Neuronal stem cell (in vitro differentiated cells): ENCODE results near the gene RUNX2.

Source experiments
- DNase-seq: peaks from one replicate; pipeline ENCODE4 v3.0.0-alpha.2; 2013; ENCODE audit warnings: low spot score
- H2AFZ ChIP-seq: one replicate; pipeline ENCODE4 v1.6.1; 2013; ENCODE audit warnings: mild to moderate bottlenecking, low read length, inconsistent platforms
- H2AK5ac ChIP-seq: 2 replicates; pipeline ENCODE4 v1.6.1; 2013; ENCODE audit warnings: low read depth, mild to moderate bottlenecking, inconsistent platforms, low read length, moderate library complexity, mixed read lengths
- H2BK120ac ChIP-seq: 2 replicates; pipeline ENCODE4 v1.6.1; 2013; ENCODE audit warnings: low read depth, mild to moderate bottlenecking, inconsistent platforms, low read length, moderate library complexity, mixed read lengths
- H2BK12ac ChIP-seq: one replicate; pipeline ENCODE4 v1.6.1; 2013; ENCODE audit warnings: low read length, inconsistent platforms
- H2BK15ac ChIP-seq: 2 replicates; pipeline ENCODE4 v1.6.1; 2013; ENCODE audit warnings: mild to moderate bottlenecking, low read length, inconsistent platforms, mixed read lengths
- H2BK5ac ChIP-seq: one replicate; pipeline ENCODE4 v1.6.1; 2013; ENCODE audit warnings: inconsistent platforms, mild to moderate bottlenecking, low read length, moderate library complexity
- H3K14ac ChIP-seq: one replicate; pipeline ENCODE4 v1.6.1; 2013; ENCODE audit warnings: low read length, inconsistent platforms
- H3K18ac ChIP-seq: 2 replicates; pipeline ENCODE4 v1.6.1; 2013; ENCODE audit warnings: low read length, inconsistent platforms
- H3K23ac ChIP-seq: 2 replicates; pipeline ENCODE4 v1.6.1; 2013; ENCODE audit warnings: low read depth, mild to moderate bottlenecking, mixed read lengths, low read length, inconsistent platforms; ENCODE audit not compliant: poor library complexity
- H3K27ac ChIP-seq: replicated peaks from 3 replicates; pipeline ENCODE4 v1.5.1; 2013; ENCODE audit warnings: low read length, inconsistent platforms
- H3K27me3 ChIP-seq, 3 experiments: 2 replicates each; pipeline ENCODE4 v1.6.1; 2013; ENCODE audit warnings: low read length in 3 of 3, mild to moderate bottlenecking in 2 of 3, inconsistent platforms in 1 of 3, low read depth in 1 of 3, mixed read lengths in 1 of 3, moderate library complexity in 1 of 3; ENCODE audit not compliant: control insufficient read depth in 3 of 3, insufficient read depth in 3 of 3
- H3K36me3 ChIP-seq, 2 donors: replicated peaks in 1 of 2; 2 replicates each; pipeline ENCODE4 v1.6.1; 2013; ENCODE audit warnings: low read length in 2 of 2; ENCODE audit not compliant: control insufficient read depth in 2 of 2, insufficient read depth in 2 of 2
- H3K4ac ChIP-seq: 2 replicates; pipeline ENCODE4 v1.6.1; 2013; ENCODE audit warnings: inconsistent platforms, mild to moderate bottlenecking, low read length, moderate library complexity
- H3K4me1 ChIP-seq, 2 donors: 1 replicate in 1 of 2; 2 replicates in 1 of 2; pipeline ENCODE4 v1.6.1; 2013; ENCODE audit warnings: low read length in 2 of 2, low read depth in 1 of 2; ENCODE audit not compliant: control insufficient read depth in 2 of 2, insufficient read depth in 1 of 2
- H3K4me2 ChIP-seq: one replicate; pipeline ENCODE4 v1.6.1; 2013; ENCODE audit warnings: mild to moderate bottlenecking, low read length, inconsistent platforms; ENCODE audit not compliant: insufficient read depth, poor library complexity, severe bottlenecking
- H3K4me3 ChIP-seq, 2 donors: 2 replicates each; pipeline ENCODE4 v1.5.1; 2013; ENCODE audit warnings: low read length in 2 of 2, mild to moderate bottlenecking in 2 of 2, inconsistent platforms in 1 of 2, moderate library complexity in 1 of 2
- H3K79me1 ChIP-seq: one replicate; pipeline ENCODE4 v1.6.1; 2013; ENCODE audit warnings: low read depth, mild to moderate bottlenecking, inconsistent platforms, low read length, moderate library complexity
- H3K9ac ChIP-seq: one replicate; pipeline ENCODE4 v1.6.1; 2013; ENCODE audit warnings: mild to moderate bottlenecking, low read depth, low read length, inconsistent platforms; ENCODE audit not compliant: poor library complexity
- H3K9me3 ChIP-seq, 2 donors: replicated peaks in 1 of 2; 2 replicates each; pipeline versions ENCODE3 to v1.6.1; 2013; ENCODE audit warnings: low read length in 2 of 2, mild to moderate bottlenecking in 2 of 2, inconsistent platforms in 1 of 2, low read depth in 1 of 2, mixed read lengths in 1 of 2, moderate library complexity in 1 of 2; ENCODE audit not compliant: control insufficient read depth in 2 of 2, insufficient read depth in 1 of 2
- H4K8ac ChIP-seq: one replicate; pipeline ENCODE4 v1.6.1; 2013; ENCODE audit warnings: low read depth, mild to moderate bottlenecking, inconsistent platforms, low read length, moderate library complexity
- H4K91ac ChIP-seq: one replicate; pipeline ENCODE4 v1.6.1; 2013; ENCODE audit warnings: low read length, low read depth, mild to moderate bottlenecking, inconsistent platforms; ENCODE audit not compliant: poor library complexity
- WGBS, 2 donors: extraction: QIAGEN DNeasy Blood & Tissue Kit; methylation state at CpG; one replicate each; pipeline ENCODE4 v1.1.7; 2013; ENCODE audit warnings: missing lambda C conversion rate in 2 of 2, mixed read lengths in 1 of 2; ENCODE audit not compliant: insufficient read length in 2 of 2, insufficient replicate concordance in 1 of 2; ENCODE audit errors: extremely low coverage in 2 of 2; 5-methylcytosine and 5-hydroxymethylcytosine counted together

Gene RUNX2

DNA sequence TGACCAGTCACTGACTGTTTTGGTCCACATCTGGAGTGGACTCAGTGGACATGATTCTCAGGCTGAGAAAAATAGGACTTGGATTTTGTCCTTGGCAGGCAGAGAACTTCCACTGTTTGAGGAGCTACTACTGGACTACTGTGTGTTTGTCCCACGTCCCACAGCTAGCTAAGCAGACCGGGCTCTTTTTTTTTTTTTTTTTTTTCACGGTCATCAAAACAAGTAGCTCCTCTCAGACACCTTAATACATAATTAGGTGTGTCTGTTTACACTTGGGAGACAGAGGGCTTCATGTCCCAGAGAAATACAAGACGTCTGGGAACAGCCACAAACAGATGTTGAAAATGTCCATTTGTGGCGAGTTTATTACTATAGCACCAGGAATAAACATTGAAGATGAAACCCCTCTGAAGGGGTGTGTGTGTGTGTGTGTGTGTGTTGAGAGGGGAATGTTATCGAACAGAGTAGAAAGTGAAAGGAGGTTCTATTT, 204.6 kb downstream of the RUNX2 start:
- Histone ChIP-seq H2AFZ (no peak overlapping the region), H2BK12ac (no peak overlapping the region), H3K4ac (no peak overlapping the region), H3K23ac (no peak overlapping the region), H3K27me3 (no peaks in the 10 kb centered on the region), H2BK15ac (no peak overlapping the region), H2AK5ac (no peak overlapping the region), H3K4me1 (peaks cover 0 to 1% of the 10 kb centered on the region in 2 donors), H3K9me3 (no peaks in the 10 kb centered on the region), H3K18ac (no peak overlapping the region), H3K14ac (no peak overlapping the region), H4K91ac (no peak overlapping the region), H2BK5ac (no peak overlapping the region), H2BK120ac (no peak overlapping the region), H3K79me1 (no peaks in the 10 kb centered on the region), H3K4me2 (no peak overlapping the region), H3K36me3 (peaks cover 0 to 81% of the 10 kb centered on the region in 2 donors), H3K27ac (no peak overlapping the region), H3K4me3 (no peak overlapping the region), H3K9ac (no peak overlapping the region), H4K8ac (no peak overlapping the region)
- WGBS, 2 donors, result no CpG with 5 or more reads among the region's 6 CpGs
- DNase-seq, result no peak

DNA sequence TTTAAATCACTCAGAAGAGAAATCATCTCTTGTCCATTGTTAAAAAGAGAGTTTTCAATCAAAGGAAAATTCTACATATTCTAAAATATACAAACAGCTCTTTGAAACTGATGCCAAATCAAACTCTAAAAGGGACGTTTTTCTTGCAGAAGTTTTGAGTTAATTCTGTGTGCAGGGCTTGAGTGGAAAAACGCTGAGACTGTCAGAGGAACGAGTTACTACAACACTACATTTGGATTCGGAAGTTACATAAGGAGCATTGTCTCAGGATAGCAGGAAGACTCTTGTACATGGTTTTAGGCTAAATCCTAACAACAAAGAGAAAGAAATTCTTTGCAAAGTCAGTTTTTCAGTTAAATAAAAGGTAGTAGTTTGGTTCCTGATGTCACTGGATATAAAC, 205.3 kb downstream of the RUNX2 start:
- Histone ChIP-seq H3K9ac (no peak overlapping the region), H3K9me3 (no peaks in the 10 kb centered on the region), H3K14ac (no peak overlapping the region), H3K79me1 (no peaks in the 10 kb centered on the region), H2BK5ac (no peak overlapping the region), H3K27me3 (no peaks in the 10 kb centered on the region), H4K91ac (no peak overlapping the region), H3K23ac (no peak overlapping the region), H3K27ac (no peak overlapping the region), H4K8ac (no peak overlapping the region), H2BK120ac (no peak overlapping the region), H3K4me3 (no peak overlapping the region), H3K4ac (no peak overlapping the region), H2AK5ac (no peak overlapping the region), H2AFZ (no peak overlapping the region), H3K4me2 (no peak overlapping the region), H3K36me3 (peaks cover 0 to 79% of the 10 kb centered on the region in 2 donors), H2BK12ac (no peak overlapping the region), H3K4me1 (peaks cover 0 to 1% of the 10 kb centered on the region in 2 donors), H3K18ac (no peak overlapping the region), H2BK15ac (no peak overlapping the region)
- DNase-seq, result no peak
- no CpG with 5 or more reads among the region's 4 CpGs for WGBS, 2 donors

DNA sequence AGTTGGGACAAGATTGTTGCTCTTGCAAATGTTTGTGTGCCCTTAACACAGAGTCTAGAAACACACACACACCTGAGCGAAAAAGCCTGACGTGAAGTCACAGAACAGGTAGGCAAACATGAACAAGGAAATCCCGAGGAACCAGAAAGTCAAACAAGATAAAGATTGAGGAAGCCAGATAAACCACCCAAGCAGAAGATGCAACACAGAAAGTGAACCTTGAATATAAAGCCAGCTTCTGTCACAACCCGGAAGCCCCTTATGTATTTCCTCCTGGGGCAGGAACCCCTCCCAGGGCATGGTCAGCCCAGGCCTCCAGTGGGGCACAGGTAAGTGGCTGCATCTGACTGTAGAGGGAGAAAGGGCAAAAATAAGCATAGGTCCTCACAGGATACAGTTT, 207.8 kb downstream of the RUNX2 start:
- no peak overlapping the region for H3K4ac ChIP-seq
- WGBS, 2 donors, result no CpG with 5 or more reads among the region's 4 CpGs
- H3K18ac ChIP-seq, result no peak overlapping the region
- H3K79me1 ChIP-seq, result no peaks in the 10 kb centered on the region
- no peak overlapping the region for H3K27ac ChIP-seq
- peaks cover 0 to 80% of the 10 kb centered on the region in 2 donors for H3K36me3 ChIP-seq
- no peak overlapping the region for H2BK5ac ChIP-seq
- H3K14ac ChIP-seq, result no peak overlapping the region
- no peak overlapping the region for H3K4me2 ChIP-seq
- no peak overlapping the region for H4K8ac ChIP-seq
- no peak for DNase-seq
- peaks cover 0 to 1% of the 10 kb centered on the region in 2 donors for H3K4me1 ChIP-seq
- H3K27me3 ChIP-seq, result no peaks in the 10 kb centered on the region
- no peak overlapping the region for H2AFZ ChIP-seq
- H2BK12ac ChIP-seq, result no peak overlapping the region
- no peaks in the 10 kb centered on the region for H3K9me3 ChIP-seq
- H2BK15ac ChIP-seq, result no peak overlapping the region
- H2BK120ac ChIP-seq, result no peak overlapping the region
- H3K4me3 ChIP-seq, result no peak overlapping the region
- H4K91ac ChIP-seq, result no peak overlapping the region
- H2AK5ac ChIP-seq, result no peak overlapping the region
- no peak overlapping the region for H3K23ac ChIP-seq
- H3K9ac ChIP-seq, result no peak overlapping the region

DNA sequence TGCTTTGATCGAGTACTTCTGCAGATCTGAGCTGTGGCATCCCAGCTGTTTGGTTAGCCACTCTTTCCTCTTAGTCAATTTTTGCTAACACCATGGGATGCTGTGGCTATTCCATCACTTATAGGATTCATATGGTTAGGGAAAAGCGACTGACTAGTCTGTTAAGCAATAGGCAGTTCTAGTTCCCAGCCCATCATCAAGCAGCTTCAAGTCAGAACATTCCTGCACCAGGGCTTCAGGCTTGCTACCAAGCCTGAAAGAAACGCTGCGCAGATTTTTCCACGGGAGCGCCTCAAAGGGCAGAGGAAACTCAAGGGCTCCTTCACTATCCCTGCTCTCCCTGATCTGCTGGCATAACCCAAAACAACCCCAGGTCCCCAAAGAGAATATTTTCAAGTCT, 209.4 kb downstream of the RUNX2 start:
- Histone ChIP-seq H2AFZ (no peak overlapping the region), H3K14ac (no peak overlapping the region), H2BK5ac (no peak overlapping the region), H4K8ac (no peak overlapping the region), H3K18ac (no peak overlapping the region), H3K4me2 (no peak overlapping the region), H4K91ac (no peak overlapping the region), H3K36me3 (peaks cover 0 to 82% of the 10 kb centered on the region in 2 donors), H3K9ac (no peak overlapping the region), H3K4me3 (no peak overlapping the region), H3K27ac (no peak overlapping the region), H2BK15ac (no peak overlapping the region), H2BK12ac (no peak overlapping the region), H2AK5ac (no peak overlapping the region), H2BK120ac (no peak overlapping the region), H3K27me3 (no peaks in the 10 kb centered on the region), H3K4me1 (peaks cover 0 to 1% of the 10 kb centered on the region in 2 donors), H3K9me3 (no peaks in the 10 kb centered on the region), H3K79me1 (no peaks in the 10 kb centered on the region), H3K23ac (no peak overlapping the region), H3K4ac (no peak overlapping the region)
- no CpG with 5 or more reads among the region's 6 CpGs for WGBS, 2 donors
- no peak for DNase-seq
